Measurements from ENCODE around the gene KRT74.

Gene KRT74

GRCh38 chr12:52537101-52537500 is 36.5 kb downstream of the KRT74 start:
- DNase-seq (ENCODE audit: low read depth in 2 of 2), result no peak

GRCh38 chr12:52535574-52535973 is 38.1 kb downstream of the KRT74 start:
- no peak for DNase-seq (ENCODE audit: low read depth in 2 of 2)

- DNase-seq (ENCODE audit: low read depth in 2 of 2), result no peak
Observed at GRCh38 chr12:52534482-52534881, 39.2 kb downstream of the KRT74 start.

DNA sequence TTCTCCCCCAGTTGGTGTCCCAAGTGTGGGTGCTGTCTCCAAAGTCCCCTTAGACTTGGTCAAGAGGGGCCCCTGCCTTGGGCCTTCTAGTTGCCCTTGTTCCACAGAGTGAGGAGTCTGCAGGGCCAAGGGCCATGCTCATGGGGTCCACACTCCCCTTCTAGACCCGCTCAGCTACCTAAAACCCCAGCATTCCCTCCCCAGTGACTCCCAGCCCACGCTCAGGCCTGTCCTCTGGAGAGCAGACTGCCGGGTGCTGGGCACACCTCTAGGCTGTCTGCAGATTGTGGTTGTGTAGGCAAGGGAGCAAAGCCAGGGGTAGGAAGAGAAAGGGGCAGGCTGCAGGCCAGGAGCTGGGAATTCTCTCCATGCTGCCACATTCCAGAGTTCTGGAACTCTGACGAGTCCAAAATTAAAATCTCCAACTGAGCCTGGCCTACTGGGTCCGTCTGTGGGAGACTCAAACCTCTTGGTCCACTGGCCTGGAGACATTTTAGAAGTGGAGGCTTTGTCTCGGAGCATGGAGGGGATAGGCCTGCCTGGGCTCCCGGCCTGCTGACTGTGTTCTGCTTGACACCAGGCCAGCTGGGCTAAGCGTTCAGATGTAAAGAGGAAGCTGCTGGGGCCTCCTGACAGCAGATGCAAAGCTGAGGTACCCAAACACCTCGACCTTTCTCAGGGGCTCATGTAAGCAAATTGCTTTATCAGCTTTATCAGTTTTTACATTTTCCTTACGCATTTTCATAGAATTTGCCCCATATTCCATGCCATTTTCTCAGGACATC is 39.8 kb downstream of the KRT74 start:
- DNase-seq (ENCODE audit: low read depth in 2 of 2), result no peak

- DNase-seq (ENCODE audit: low read depth in 2 of 2), result no peak
Observed at GRCh38 chr12:52532636-52533035, 41.0 kb downstream of the KRT74 start.

DNA sequence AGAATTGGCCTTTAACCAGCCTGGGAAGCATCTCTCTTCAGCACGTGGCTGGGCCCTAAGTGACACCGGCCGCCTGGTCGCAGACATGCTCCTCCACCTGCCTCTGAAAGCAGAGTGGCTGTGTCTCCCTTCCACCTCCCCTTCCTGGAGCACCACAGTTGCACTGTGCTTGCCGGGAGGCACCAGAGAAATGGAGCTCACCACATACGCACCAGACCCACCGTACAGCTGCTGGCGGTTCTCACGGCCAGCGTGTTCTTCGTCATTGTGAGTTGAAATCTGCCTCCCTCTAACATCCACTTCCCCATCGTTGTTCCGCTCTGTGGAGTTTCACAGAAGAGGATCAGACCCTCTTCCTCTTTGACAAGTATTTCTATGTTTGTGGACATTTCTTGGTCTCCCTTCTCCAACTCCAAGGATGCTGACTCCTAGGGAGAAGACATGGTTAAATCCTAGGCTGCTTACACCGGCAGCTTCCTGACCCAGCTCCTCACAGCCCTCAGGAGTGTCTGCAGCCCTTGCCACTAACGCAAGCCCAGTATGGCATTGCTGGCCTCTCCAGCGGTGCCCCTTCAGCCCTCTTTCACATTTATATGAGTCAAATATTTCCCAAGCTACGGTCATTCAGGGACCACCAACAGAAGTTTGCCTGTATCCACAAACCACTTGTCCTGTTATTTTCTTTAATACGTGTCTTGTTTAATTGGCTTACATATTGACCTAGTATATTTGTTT is 41.9 kb downstream of the KRT74 start:
- no peak for DNase-seq (ENCODE audit: low read depth in 2 of 2)

DNA sequence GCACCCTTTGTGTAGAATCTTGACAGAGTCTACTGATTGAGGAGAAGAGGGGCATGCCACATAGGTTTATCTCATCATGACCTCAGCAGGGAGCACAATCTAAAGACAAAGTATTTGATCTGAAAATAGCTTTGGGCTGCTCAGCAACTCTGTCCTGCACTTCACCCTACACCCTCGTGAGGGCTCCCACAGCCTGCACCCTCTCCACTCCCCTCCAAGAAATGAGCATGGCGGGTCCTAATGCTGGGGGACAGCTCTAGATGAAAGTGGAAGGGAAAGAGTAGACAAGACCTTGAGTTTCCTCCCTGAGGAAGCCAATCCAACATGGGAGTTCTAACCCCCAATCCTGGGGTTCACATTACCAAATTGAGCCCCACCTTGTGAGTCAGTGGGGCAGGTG is 42.7 kb downstream of the KRT74 start:
- no peak for DNase-seq (ENCODE audit: low read depth in 2 of 2)

DNA sequence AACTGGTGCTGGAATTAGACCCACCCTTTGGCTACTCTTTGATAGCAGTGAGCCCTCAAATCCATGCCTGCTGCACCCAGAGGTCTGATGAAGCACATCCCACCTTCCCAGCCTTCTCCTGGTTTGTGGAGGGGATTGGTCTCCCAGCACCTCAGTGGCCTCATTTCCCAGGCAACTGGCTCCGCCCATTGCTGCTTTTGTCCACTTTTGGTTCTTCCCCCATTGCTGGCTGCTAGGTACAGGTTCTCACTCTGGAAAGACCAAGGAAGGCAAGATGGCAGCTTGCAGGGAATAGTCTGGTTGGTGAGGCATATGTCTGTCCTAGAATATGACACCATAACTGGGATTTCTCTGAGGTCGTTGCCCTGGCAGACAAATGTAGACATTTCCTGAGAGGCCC is 43.3 kb downstream of the KRT74 start:
- no peak for DNase-seq (ENCODE audit: low read depth in 2 of 2)

- DNase-seq (ENCODE audit: low read depth in 2 of 2), result no peak
Observed at GRCh38 chr12:52529846-52530245, 43.8 kb downstream of the KRT74 start.

DNA sequence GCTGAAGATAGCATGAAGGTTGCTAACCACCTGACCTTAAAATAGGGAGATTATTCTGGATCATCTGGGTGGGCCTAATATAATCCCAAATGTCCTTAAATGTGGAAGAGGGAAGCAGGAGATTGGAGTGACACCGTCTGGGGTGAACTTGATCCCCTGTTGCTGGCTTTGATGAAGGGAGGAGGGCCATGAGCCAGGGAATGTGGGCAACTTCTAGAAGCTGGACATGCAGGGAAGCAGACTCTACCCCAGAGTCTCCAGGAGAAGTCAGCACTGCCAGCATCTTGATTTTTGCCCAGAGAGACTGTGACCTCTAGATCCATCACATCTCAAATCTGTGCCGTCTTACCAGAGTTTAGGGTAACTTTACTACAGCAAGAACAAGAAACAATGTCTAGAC is 44.2 kb downstream of the KRT74 start:
- no peak for DNase-seq (ENCODE audit: low read depth in 2 of 2)

DNA sequence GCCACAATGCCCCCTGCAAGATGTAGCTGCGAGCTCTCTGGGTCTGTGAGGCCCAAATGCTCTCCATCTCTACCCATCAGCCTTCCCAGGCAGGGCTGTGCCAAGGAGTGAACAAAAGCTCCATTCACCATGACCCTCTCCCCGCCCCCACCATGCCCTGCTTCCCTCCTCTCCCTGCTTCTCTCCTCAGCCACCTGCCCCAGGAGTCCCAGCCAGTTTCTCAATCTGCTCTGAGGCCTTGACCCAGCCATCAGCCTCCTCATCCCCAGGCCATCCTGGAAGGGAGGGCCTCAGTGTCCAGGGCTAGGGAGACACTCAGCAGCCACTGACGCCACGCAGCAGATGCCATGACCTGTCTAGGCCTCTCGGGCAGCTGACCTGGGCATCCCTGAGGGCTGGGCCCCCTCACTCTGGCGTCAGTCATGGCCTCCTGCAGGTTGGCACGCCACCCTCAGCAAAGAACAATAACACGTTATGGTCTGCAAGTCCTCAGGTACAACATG is 45.0 kb downstream of the KRT74 start:
- no peak for DNase-seq (ENCODE audit: low read depth in 2 of 2)

- DNase-seq (ENCODE audit: low read depth in 2 of 2), result no peak
Observed at GRCh38 chr12:52527121-52527800, 46.4 kb downstream of the KRT74 start.

DNA sequence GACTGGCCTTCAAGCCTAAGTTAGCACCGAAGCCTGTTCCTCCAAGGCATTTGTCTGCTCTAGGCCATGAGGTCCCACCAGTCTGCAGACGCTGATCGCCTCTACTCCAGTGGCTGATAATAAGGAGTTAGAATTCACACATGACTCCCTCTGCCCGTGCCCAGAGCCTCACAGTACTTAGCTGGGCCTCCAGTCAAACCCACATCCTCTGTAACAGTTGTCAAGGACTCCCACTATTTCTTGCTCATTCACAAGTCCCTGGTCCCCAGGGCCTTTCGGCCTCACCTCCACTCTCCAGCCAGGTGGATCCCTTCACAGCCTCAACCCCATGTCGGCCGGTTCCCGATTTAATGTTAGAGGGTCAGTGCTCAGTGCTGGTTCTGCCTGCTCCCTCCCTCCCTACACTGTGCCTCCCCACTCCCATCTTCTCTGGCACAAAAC is 47.1 kb downstream of the KRT74 start:
- no peak for DNase-seq (ENCODE audit: low read depth in 2 of 2)

GRCh38 chr12:52525661-52526499 is 47.8 kb downstream of the KRT74 start:
- DNase-seq (ENCODE audit: low read depth in 2 of 2), result no peak

GRCh38 chr12:52524898-52525591 is 48.6 kb downstream of the KRT74 start:
- no peak for DNase-seq (ENCODE audit: low read depth in 2 of 2)

DNA sequence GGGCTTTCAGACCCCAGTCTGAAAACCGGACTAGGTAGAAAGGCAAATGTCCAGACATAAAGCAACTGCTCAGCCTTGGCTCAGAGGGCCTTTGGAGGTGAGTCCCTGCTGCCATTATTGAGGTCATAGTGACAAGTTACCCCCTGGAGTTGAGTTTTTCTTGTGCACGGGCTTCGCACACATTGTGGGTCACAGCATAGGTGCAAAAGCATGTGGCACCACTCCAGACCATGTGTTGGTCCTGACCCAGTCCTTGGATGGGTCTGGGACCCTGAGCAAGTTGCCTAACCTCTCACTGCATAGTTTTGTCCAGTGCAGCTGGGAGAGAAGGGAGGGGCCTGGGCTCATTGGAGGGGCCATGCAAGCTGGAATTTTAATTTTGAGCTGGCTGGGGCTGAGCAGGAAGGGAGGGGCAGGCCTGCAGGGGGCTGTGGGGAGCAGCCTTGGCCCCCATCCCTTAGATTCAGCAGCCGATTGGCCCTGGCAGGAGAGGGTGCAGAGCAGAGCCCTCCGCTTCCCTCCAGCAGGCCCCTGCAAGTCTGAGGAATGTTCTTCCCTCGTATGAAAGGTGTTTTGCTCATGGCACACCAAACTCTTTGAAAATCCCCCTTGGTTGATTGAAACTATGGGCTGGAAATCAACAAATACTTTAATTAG is 49.3 kb downstream of the KRT74 start:
- no peak for DNase-seq (ENCODE audit: low read depth in 2 of 2)

DNA sequence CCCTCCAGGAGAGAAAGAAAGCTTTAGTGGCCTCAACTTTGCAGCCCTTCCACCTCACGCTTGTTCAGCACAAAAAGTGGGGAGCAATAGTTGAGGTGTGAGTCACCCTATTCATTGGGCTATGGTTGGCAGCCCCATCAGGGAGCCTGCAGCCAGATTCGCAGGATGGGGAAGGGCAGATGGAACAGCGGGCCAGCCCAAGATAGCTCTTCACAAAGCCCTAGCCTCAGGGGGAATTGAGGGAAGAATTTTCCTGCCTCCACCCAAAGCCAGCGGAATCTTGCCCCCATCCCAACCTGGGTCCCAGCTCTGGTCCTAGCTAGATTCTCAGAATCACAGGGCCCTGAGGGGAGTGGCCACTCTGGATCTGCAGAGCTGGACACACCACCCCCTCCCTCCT is 49.8 kb downstream of the KRT74 start:
- no peak for DNase-seq (ENCODE audit: low read depth in 2 of 2)

DNA sequence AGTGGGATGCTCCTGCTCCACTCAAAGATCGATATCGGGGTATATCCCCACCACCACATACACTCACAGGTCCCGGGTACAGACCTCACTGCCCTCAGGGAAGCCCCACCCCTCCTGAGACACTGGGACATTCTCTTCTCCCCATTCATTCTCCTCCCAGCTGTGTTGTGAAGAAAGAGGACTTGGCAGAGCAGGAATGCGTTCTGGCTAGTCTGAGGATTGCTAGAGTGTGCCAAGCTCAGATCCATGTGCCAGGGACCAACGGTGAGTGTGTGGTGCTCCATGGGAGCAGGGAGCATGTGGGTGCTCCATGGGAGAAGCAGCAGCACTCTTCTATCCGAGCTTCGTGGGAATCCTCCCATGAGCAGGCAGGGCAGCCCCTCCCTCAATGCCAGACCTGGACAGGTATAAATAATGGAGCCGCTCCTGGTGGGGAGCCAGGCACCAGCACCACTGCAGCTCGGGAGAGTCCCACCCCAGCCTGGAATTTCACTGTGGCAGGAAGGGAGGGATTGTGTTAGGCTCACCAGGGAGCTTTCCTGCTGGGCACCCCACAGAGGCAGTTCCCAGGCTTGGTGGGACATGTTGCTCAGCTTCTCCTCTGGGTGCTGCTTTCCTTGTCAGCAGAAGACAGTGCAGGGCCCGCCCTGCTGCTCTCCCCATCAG is 51.2 kb downstream of the KRT74 start:
- DNase-seq (ENCODE audit: low read depth in 2 of 2), result no peak

GRCh38 chr12:52521568-52522266 is 51.9 kb downstream of the KRT74 start:
- no peak for DNase-seq (ENCODE audit: low read depth in 2 of 2)

All from activated CD8-positive, alpha-beta memory T cell treated with anti-CD3 and anti-CD28 coated beads for 4 hours (primary cell).